ENCODE results near the gene ITPA. TPM values are rescaled to one million over a fixed set of nuclear protein-coding genes. Genes with fewer than 3 reads are reported as not detected.
"Not testable (repeated sequence)": the region's sequence is repeated elsewhere in the genome, so short reads cannot be mapped to it uniquely, and the experiment has no call there.

Gene ITPA
- total RNA-seq, 1 donor from 2014 or later = 7.2 TPM

DNA sequence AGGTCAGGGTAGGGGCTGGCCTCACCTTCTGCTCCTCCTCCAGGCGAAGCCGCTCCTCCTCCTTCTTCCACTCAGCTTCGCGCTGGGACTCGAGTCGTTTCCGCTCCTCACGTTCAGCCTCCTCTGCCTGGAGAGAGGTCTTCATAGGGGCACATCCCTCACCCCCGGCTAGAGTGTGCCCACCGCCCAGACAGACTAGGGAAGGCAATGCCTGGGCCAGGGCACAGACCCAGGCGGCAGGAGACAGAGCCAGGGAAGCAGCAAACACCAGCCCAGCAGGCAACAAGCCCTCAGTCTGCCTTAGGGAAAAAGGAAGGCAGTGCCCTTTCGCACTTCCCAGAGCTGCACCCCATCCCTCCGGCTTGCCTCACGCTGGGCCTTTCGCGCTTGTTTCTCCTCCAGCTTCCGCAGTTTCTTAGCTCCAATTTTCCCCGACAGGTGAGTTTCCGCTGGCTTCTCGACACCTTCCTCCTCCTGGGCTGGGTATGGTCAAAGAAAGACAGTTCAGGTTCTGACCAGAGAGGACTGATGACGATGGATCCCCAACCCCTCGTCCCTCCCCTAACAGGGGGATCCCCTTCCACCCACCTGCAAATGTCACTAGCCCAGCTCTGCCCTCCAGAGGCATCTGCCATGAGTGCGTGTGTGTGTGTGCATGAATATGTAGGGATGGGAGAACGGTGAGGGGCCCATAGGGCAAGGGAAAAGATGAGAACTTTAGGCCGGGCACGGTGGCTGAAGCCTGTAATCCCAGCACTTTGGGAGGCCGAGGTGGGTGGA, 9.1 kb upstream of the ITPA start:
- DNase-seq (ENCODE audit: low spot score) = no peak

DNA sequence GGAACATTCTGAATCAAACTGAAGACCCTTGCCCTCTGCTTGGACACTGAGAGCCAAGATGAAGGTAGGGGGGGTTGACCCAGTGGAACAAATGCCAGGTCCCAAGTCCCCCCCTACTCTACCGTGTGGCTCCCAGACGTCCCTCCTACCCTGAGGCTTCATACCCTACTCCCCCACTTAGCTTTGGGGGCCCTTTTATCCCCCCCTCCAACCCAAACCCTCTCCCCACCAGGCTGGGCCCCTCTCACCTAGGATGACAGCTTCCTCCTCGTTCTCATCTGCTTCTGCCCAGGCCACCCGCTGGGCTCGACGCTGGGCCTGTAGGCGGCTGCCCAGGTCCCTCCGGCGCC, 6.4 kb upstream of the ITPA start:
- DNase-seq (ENCODE audit: low spot score) = no peak

DNA sequence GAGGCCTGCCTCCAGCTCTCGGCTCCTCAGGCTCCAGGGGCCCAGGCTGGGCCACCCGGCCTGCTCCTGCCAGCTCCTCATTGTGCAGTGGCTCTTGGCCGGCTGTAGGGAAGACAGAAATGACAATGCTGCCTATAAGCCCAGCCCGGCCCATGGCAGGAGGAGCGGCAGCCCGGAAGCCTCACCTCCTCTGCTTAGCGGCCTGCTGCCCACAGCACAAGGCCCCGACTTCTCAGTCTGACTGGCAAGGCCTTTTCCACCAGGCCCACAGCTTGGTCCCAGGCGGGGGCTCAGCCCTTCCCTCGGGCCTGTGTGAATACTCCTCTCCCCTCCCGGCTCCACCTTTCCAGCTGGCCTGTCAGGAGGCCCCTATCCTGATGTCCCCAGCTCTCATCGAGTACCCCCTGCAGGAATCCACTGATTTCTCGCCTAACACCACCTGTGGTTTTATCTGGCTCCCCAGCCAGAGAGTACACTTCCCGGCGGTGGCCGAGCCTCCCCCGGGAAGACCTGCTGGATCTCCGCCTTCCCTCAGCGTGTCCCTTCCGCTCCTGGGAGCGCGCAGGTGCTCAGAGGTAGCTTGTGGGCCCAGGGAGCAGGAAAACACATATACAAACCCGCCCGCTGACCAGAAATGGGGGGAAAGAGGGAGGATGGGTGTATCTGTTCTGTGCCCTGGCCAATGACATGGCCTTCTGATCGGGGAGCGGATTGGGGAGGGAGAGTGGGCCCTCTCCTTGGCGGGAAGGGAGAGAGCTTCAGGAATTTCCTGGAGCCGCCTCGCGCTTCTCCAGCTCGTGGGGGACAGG, 5.8 kb upstream of the ITPA start:
- peak; percentile 21 for DNase-seq (ENCODE audit: low spot score)

DNA sequence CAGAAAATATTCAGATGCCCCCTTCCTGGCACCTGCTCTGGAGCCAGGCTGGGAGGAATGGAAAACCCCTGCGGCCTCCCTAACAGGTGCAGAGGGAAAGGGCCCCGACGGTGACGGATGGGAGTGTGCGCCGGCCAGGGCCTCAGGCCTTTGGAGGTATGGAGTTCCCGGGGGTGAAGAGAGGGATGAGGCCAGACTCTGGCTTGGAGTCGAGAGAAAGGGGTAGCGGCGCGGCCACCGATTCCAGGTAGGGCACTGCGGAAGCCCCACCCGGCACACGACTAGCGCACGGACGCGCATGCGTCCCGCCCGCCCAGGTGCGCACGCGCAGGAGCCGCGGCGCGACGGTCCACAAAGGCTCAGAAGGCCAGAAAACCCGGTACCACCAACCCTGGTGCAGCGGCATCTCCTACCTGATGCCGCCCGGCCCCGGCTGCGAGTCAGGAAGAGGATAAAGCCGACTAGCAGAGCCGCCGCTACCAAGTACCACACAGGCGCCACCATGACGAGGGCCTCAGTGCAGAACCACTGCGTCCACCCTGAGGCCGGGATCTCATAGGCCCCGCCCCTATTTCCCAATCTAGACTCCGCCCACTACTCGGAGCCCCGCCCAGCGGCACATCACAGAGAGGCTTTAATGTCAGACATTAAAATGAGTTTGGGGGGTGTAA, 5.0 kb upstream of the ITPA start, which contains the start of gene DDRGK1:
Gene DDRGK1 (minus strand): TSS at position 559 of the 671 bp plus-strand sequence. CDS start 55 bp downstream, at position 504.
- peak; percentile 89 for DNase-seq (ENCODE audit: low spot score)

DNA sequence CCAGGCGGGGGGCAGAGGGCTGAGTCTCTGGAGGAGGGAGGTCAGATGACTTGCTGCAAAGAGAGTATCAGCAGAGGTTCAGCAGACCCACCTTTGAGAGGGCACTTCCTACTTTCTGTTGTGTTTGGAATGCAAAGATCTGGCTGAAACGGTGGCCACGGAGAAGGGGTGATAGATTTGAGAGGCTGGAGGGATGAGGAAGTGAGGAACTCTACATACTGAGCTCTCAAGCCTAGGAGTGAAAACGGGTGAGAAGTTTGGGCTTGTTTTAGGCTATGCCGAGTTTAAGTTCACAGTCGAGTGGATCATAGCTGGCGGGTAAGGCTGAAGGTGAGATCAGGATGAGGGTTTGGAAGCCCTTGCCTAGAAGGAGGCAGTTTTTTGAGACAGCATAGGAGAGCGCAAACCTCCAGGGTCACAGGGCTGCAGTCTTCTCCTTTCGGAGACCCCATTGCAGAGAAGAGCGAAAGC, 477 bp upstream of the ITPA start:
- no peak for DNase-seq (ENCODE audit: low spot score)

DNA sequence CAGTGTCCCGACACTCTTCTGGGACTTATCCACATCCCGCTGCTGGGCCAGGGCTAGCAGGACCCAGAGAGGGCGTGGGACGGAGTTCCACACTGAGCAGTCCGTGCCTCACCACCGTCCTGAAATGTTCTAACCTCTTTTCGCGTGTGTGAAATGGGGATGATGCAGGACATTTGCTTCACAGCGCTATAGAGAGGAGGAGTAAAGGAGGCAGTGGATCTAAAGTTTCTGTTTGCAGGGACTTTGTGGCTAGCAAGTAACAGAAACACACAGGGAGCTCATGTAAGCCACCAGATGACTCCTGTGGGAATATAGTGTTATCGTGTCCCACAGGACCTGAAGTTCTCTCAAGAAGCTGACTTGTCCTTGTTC, 634 bp downstream of the ITPA start:
- DNase-seq (ENCODE audit: low spot score) = no peak

DNA sequence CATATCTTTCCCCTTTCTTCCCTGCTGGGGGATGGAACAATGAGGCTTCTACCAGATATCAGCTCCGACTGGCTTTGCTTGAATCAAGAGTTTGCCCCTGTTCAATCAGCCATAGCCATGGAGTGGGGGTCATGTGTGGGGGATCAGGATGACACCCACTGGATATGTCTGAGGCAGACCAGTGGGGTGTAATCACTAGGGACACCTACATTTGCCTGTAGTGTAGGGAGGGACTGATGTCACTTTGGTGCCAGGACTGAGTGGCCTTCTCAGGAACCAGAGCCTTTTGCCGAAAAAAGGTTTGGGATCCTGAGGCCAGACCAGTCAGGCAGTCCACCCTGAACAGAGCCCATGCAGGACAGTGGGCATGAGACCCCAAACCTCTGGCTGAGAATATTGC, 1.0 kb downstream of the ITPA start:
- DNase-seq (ENCODE audit: low spot score) = no peak

DNA sequence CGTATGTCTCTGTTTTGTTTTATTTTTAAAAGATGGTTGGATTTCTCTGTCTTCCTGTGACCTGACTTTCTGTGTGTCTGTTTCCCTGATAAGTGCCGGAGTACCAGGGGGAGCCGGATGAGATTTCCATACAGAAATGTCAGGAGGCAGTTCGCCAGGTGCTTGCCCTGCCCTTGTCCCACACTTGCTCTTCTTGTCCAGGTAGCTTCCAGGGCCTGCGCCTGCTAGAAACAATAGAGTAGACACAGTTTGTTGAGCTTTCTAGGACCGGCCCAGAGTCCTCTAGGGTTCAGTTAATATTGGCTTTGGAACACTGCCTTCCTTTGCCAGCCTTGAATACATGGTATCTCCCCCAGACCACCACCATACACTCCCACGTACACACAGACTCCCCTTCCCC, 3.9 kb downstream of the ITPA start:
- no peak for DNase-seq (ENCODE audit: low spot score)

DNA sequence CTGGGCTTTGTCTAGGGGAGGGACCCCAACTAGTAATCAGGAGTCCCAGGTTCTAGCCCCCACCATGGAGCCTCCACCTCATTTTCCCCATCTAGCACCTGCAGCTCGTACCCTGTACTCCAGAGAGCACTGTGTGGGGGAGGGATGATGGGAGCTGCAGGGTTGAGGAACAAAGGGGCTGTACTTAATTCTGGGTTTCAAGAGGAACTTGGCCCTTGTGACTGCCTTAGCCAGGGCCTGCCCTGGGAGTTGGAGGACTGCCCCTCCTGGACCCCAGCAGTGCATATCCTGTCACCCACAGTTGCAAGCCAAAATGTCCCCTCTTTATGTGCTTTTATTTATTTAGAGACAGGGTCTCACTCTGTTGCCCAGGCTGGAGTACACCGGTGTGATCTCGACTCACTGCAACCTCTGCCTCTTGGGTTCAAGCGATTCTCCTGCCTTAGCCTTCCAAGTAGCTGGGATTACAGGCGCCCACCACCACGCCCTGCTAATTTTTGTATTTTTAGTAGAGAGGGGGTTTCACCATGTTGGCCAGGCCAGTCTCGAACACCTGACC, 6.1 kb downstream of the ITPA start:
- DNase-seq (ENCODE audit: low spot score) = not testable (repeated sequence)

DNA sequence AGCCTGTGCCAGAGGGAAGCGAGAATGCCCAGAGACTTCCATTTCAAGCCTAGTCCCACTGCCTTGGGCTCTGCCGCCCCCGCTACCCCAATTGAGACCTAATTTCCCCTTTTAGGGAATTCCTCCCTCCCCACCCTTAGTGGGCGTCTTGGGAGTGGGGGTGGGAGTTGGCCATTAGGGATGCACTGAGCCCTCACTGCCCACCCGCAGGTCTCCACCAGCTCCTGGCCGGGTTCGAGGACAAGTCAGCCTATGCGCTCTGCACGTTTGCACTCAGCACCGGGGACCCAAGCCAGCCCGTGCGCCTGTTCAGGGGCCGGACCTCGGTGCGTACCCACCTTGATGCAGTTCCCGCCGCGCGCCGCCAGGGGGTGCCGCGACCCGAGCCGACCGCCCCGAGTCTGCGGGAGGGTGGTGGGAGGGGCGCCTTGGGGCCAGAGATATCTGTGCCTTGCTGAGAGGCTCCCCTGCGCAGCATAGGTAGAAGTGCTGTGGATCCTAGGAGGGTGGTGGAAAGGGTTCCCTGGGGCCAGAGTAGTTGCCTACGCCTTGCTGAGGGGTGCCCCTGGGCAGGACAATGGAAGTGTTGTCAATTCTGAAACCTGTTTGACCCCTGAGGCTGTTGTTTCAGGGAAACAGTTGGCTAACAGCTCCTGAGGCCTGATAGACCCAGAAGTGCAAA, 9.2 kb downstream of the ITPA start:
- DNase-seq (ENCODE audit: low spot score) = no peak

DNA sequence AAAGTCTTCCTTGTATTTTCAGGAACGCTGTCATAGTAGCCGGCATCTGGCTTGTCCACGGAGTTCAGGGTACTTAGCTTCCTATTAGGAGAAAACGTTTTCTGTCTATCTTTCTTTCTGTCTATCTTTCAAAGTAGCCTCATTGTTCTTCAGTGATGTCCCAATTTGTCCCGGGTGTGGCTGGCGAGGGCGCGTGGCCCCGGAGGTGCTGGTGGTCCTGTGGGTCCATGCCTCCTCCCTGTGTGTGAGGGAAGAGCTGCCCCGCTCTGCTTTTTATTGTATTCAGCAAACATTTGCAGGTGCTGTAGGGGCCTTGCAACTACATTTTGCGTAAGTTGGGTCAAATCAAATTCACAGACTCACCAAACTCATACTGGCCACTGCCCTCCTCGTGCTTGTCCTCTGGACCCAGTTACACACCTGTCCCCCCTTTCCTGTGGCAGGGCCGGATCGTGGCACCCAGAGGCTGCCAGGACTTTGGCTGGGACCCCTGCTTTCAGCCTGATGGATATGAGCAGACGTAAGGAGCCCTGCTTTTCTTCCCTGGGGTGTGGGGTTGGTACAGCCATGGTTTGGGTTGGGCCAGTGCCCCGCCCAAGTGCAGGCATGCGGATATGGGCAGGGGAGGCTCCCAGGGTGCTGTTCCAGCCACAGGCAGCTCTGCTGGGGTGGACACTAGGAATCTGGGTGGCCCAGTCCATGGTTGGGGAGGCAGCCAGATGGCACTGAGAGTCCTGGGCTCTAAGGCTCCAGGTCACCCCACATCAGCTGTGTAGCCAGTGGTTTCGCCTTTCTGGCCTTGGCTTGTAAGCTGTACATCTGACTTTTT, 12.3 kb downstream of the ITPA start:
- DNase-seq (ENCODE audit: low spot score) = no peak

DNA sequence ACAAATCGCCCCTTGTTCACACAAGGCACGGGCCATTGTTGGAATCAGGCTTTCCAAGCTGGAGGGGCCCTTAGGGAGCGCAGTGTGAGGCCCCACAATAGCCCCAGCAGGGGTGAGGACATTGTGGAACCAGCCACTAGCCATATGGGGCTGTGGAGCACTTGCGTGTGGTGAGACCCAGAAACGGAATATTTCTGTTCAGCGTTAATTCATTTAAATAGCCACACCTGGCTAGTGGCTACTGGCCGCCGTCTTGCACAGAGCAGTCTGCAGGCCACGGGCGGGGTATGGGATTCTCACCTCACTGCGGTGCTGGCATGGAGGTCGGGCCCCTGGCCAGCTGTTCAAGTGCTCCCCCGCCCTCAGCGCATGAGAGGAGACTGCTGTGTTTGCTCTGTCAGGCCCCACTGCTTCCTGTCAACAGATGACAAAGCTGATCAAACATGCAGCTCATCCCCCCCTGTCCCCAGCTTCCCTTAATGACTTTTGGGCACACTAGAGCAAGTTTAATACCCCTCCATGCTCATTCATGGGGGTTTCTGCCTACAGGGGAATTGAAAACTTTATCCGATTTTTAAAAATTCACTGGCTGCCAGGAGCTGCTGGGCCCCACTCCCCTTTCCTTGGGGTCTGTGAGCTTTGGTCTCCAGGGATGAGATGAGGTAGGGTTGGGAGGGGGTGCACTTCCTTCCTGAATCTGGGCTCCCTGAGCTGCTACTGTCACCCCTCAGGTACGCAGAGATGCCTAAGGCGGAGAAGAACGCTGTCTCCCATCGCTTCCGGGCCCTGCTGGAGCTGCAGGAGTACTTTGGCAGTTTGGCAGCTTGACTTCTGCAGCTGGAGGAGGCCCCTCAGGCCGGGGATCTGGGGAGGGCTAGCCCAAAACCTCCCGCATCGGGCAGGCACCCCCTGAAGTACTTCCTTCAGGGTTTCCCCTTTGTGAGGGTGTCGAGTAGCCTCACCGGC, 13.6 kb downstream of the ITPA start:
- DNase-seq (ENCODE audit: low spot score) = no peak

DNA sequence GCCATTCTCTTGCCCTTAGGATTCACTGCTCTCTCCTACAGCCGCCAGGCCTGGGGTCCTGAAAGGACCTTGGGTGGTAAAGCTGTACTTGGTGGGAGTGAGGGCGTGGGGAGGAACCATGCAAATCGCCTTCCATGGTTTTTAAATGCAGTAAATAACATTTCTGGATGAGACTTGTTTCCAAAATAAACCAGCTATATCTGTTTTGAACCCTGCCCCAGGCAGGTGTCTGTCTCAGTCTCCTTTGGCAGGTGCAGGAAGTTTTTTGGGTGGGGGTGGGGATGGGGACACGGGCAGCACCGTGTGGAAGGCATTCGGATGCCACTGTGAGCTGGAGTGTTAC, 14.3 kb downstream of the ITPA start:
- no peak for DNase-seq (ENCODE audit: low spot score)

DNA sequence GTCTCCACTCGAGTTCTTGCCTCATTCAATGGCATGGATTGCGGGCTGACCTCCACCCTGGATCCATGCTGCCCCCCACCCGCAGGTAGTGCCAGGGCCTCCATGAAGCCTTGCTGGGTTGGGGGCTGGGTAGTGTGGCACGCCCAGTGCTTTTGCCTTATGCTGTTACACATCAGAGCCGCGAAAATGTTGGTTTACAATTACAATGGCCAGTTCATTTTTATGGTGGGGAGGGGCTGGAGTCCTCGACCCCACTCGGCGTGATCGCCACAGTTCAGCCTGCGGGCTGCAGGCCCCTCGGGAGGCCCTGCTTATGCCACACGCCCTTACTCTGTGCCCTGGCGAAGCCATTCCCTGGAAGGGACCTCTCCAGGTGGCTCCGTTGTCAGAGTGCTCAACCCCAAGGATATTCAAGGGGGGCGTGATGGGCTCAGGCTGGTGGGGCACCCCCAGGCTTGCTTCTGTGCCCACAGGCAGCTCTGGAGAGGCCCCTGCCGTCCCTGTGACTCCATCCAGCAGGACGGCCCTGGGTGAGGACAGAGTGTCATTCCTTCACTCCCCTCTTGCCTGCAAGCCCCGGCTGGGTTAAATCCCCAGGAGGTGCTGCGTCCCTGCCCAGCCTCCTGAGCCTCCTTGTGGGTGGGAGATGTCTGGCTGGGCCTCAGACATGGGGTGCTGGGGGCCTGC, 14.8 kb downstream of the ITPA start:
- DNase-seq (ENCODE audit: low spot score) = no peak

DNA sequence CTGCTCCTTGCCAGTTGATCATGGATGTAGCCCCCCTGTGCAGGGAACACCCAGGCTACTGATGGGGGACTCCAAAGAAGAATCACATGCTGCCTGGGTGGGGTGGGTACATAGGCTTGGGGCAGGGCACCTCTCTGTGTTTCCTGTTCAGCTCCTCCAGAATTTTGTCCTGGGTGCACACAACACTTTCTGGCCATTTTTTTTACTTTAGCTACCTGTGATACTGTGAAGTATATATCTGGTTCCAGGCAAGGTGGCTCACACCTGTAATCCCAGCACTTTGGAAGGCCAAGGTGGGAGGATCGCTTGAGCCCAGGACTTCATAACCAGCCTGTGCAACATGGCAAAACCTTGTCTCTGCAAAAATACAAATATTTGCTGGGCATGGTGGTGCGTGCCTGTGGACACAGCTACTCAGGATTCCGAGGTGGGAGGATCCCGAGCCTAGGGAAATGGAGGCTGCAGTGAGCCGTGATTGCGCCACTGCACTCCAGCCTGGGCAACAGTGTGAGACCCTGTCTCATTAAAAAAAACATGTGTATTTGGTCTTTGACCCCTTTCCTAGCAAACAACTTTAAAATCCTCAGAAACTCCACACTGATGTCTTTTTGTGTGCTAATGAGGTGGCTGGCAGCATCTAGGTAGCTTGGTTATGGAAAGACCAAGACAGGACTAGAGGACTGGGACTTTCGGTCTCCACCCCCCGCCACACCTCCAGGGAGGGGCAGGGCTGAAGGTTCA, 15.6 kb downstream of the ITPA start:
- no peak for DNase-seq (ENCODE audit: low spot score)

DNA sequence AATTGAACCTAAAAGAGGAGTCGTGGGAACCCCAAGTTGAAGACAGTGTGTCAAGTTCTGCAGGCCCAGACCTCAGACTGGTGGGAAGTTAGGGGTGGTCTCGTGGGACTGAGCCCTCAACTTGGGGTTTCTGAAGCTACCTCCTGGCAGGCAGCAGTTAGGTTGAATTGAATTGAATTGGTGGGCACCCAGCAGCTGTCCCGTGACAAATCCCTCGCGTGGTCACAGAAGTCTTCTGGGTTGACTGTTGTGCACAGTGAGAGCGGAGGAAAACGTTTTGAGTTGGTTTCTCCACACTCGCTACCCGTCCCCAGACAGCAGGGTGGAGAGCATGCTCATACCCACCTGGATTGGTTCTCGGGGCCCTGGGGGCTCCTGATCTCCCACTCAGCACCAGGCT, 16.8 kb downstream of the ITPA start:
- DNase-seq (ENCODE audit: low spot score) = no peak

DNA sequence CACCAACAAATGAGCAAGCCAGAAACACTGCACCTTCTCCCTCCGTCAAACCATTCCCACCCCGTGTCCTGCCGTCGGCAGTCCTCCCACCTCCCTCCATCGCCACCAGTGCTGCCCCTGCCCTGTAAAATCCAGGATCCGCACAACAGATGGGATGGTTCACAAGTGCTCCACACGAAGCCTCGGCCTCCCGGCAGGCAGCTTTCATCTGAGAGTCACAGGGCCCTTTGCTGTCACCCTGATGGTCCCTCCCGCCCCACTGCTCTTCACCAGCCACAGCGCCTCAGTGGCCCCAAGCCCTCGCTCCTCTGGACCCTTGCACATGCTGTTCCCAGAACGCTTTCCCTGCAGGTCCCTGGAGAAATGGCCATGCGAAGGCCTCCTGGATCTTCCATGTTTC, 17.6 kb downstream of the ITPA start:
- DNase-seq (ENCODE audit: low spot score) = no peak

DNA sequence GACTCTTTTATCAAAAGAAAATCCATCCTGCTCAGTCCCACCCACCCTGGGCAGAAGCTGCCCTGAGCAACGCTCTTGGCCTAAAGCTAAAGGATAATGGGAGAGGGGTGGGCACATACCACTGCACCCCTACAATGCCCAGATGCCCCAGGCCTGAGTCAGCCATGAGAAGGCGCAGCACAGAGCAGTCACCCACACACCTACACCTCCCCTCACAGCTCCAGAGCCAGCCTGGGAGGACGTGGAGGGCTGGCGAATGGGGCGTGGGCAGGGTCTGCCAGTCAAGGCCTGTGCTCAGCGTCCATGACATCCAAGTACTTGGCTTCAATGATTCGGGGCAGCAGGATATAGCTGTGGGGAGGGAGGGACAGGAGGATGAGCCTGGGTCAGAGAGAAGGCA, 18.2 kb downstream of the ITPA start:
- no peak for DNase-seq (ENCODE audit: low spot score)

All from umbilical cord (tissue), 2 donors.